ENCODE data around the gene RNF182.

DNA sequence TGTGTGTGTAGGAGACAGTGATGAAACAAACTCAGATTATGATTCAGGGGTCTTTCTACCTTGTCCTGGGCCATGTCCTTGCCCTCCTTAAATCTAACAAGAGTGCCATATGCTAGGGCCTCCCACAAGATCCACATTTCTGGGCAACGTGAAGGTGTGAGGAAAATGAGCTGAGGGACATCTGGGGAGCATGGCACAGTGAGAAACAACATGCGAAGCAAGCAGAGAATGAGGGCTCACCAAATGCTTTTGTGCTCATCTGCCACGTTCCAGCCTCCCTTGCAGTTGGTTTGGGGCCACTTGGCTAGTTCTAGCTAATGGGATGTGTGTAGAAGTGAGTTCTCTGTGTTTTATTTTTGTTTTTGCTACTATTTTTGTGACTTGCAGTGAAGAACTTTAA is 21.4 kb upstream of the RNF182 start:
- TF ChIP-seq, protein P1, sequence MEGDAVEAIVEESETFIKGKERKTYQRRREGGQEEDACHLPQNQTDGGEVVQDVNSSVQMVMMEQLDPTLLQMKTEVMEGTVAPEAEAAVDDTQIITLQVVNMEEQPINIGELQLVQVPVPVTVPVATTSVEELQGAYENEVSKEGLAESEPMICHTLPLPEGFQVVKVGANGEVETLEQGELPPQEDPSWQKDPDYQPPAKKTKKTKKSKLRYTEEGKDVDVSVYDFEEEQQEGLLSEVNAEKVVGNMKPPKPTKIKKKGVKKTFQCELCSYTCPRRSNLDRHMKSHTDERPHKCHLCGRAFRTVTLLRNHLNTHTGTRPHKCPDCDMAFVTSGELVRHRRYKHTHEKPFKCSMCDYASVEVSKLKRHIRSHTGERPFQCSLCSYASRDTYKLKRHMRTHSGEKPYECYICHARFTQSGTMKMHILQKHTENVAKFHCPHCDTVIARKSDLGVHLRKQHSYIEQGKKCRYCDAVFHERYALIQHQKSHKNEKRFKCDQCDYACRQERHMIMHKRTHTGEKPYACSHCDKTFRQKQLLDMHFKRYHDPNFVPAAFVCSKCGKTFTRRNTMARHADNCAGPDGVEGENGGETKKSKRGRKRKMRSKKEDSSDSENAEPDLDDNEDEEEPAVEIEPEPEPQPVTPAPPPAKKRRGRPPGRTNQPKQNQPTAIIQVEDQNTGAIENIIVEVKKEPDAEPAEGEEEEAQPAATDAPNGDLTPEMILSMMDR (IDR thresholded peaks at IDR 0.05): no peak
- TF ChIP-seq POLR2A (IDR thresholded peaks at IDR 0.05; ENCODE audit: low read depth): no peak

Data from esophagus muscularis mucosa (tissue), 3 donors.